Measurements from ENCODE around the gene TCTN3.
"Not testable (repeated sequence)": the region's sequence is repeated elsewhere in the genome, so short reads cannot be mapped to it uniquely, and the experiment has no call there.

Gene TCTN3

DNA sequence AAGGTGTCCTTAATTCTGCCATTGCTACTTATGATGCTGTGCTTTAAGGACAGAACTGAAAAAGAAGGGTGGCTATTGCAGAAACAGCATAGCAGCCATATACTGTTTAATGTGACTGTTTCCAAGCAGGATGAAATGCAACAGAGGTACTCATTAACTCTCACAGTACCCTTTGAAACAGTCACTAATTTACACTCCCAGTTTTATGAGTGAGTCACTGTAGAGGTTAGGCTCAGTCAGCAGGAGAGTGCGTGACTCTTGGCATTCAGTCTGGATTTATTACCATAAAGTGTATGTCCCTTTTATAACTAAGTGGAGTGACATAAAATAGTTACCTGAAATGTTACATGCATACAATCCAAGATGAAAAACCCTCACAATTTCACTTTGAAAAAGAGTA is 64.9 kb downstream of the TCTN3 start:
- DNase-seq (ENCODE audit: low read depth), result no peak

DNA sequence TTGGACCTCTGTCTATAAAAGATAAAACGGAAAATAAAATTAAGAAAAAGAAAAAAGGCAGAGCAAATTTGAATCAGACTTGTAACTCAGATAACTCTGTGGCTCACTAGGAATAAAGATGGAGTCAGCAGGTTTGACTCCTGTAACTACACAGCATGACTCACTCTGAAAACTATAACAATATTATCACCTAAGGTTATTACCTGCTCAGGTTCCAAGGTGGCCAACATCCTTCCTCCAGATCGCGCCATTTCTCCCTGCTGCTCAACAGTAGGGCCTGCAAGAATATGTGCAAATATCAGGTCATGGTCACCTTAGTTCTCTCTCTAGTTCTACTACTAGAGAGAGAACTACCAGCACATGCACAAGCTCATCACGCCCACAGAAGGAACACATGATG is 67.2 kb downstream of the TCTN3 start:
- no peak for DNase-seq (ENCODE audit: low read depth)

DNA sequence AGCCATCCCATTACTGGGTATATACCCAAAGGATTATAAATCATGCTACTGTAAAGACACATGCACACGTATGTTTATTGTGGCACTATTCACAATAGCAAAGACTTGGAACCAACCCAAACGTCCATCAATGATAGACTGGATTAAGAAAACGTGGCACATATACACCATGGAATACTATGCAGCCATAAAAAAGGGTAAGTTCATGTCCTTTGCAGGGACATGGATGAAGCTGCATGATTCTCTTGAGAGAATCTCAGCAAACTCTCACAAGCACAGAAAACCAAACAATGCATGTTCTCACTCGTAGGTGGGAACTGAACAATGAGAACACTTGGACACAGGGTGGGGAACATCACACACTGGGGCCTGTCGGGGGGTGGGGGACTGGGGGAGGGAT is 73.3 kb downstream of the TCTN3 start:
- DNase-seq (ENCODE audit: low read depth), result not testable (repeated sequence)

DNA sequence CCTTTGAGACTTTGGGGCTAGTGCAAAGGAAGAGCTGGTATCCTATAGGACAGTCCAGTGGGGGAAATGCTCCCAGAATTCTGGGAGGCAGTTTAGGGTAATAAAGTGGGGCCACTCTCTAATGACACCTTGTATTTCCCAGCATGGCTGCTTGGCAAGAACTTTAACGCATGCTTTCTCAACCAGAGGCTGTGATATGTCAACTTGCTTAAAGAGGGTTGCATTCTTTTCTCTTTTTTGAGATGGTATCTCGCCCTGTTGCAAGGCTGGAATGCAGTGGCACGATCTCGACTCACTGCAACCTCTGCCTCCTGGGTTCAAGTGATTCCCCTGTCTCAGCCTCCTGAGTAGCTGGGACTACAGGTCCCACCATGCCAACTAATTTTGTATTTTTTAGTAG is 75.6 kb downstream of the TCTN3 start:
- no peak for DNase-seq (ENCODE audit: low read depth)

DNA sequence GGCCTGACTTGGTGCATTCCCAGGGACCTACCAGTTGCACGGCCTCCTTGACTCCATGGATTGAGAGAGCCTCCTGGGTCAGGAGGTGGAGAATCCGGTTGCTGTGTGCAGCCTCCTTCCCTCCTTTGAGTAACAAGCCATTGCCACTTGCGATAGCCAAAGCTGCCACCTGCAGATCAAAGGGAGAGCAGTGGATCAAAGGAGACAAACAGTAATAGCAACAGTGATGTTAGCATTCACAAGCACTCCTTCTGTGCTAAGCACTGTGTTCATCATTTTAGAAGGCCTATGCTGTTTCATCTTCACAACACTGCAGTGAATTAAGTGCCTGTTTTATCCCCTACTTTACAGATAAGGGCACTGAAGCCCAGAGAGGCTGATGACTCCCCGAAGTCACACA is 77.3 kb downstream of the TCTN3 start:
- no peak for DNase-seq (ENCODE audit: low read depth)
